ENCODE results near the gene TAS1R2. TPM values are rescaled to one million over a fixed set of nuclear protein-coding genes. Genes with fewer than 3 reads are reported as not detected.
"Not testable (repeated sequence)": the region's sequence is repeated elsewhere in the genome, so short reads cannot be mapped to it uniquely, and the experiment has no call there.

TAS1R2 gene
- total RNA-seq, 2 experiments from 2014 or later, result not detected

DNA sequence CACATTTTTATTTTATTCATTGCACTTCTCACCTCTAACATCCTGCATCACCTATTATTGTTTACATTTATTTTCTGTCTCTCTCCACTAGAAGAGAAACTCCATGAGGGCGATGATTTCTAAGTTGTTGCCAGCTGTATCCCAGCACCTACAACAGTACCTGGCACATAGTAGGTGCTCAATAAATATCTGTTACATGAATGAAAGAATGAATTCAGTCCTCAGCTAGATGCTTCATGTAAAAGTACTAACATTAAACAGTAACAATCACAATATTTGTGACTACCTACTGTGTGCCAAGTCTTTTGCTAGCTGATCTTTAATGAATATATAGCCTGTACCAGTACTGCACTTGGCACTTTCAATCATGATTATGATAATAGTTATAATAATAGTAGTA is 3.0 kb downstream of the TAS1R2 start:
- ChIA-PET CTCF (no interaction called here), POLR2A (no interaction called here)
- Mint-ChIP-seq H3K27ac (no peak overlapping the region), H3K36me3 (ENCODE audit: low read depth) (no peaks in the 10 kb centered on the region), H3K9me3 (no peaks in the 10 kb centered on the region), H3K4me3 (no peak overlapping the region), H3K27me3 (no peaks in the 10 kb centered on the region), H3K4me1 (no peaks in the 10 kb centered on the region)
- DNase-seq, result no peak

DNA sequence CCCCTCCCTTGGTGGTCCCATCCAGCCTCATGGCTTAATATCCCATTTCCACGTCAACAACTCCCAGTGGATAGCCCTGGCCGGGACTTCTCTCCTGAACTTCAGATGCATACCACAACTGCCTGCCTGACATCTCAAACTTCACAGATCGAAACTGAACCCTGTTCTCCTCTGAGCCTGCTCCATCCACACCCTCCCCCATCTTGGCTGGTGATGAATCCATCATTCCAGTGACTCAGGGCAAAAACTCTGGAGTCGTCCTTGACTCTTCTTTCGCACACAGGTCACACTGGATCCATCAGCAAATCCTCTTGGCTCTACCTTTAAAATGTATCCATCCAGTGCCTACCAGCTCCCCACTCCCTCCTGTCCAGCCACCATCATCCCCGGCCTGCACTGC is 3.9 kb downstream of the TAS1R2 start:
- no peak overlapping the region for H3K27ac Mint-ChIP-seq
- H3K9me3 Mint-ChIP-seq, result no peaks in the 10 kb centered on the region
- DNase-seq, result no peak
- no peaks in the 10 kb centered on the region for H3K36me3 Mint-ChIP-seq (ENCODE audit: low read depth)
- CTCF ChIA-PET, result no interaction called here
- no peaks in the 10 kb centered on the region for H3K27me3 Mint-ChIP-seq
- POLR2A ChIA-PET, result no interaction called here
- no peak overlapping the region for H3K4me3 Mint-ChIP-seq
- no peaks in the 10 kb centered on the region for H3K4me1 Mint-ChIP-seq

DNA sequence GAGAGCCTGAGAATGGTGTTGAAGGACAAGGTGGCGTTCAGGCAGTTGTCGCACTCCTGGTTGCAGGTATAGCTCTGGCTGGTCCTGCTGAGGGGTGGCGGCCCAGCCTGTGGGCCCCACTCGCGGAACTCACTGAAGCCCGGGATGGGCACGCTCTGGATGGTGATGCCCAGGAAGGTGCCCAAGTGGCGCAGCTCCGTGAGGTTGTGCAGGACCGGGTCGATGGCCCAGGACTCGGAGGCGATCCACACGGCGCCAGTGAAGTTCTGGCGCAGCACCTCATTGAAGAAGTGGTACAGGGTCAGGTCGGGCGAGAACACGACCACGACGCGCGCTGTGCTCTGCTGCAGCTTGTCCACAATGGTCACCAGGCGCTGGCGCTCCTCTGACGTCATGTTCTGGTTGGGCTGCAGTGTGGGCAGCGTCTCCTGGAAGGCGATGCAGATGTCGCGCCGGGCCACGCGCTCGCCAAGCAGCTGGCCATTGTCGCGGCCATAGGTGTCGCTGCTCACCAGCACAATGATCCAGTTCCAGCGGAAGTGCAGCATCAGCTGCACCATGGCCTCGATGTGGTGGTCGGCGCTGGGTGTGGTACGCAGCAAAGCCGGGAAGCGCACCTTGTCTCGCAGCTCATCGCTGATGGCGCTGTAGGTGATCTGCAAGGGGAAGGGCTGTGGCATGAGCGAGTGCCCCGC is 5.0 kb downstream of the TAS1R2 start:
- no peaks in the 10 kb centered on the region for H3K27me3 Mint-ChIP-seq
- ChIA-PET POLR2A (no interaction called here), CTCF (no interaction called here)
- H3K36me3 Mint-ChIP-seq (ENCODE audit: low read depth), result no peaks in the 10 kb centered on the region
- no peak for DNase-seq
- H3K4me3 Mint-ChIP-seq, result no peak overlapping the region
- H3K4me1 Mint-ChIP-seq, result no peaks in the 10 kb centered on the region
- no peaks in the 10 kb centered on the region for H3K9me3 Mint-ChIP-seq
- H3K27ac Mint-ChIP-seq, result no peak overlapping the region

DNA sequence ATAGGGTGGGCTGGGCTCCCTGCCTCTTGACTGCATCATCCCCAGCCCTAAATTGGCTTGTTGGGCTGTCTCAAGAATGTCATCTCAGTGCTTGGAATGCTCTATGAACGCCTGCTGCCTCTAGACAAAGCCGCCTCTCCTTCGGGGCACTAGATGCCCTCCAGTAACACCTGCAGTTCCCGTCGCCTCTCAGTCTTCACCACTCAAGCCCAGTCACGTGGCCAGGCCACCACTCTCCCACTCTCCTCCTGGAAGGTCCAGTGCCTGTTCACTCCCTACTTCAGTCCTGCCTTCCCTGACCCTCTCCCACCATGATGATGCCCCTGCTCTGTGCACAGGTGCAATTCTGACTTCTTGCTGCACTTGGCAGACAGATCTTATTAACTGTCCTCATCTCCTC is 7.0 kb downstream of the TAS1R2 start:
- ChIA-PET CTCF (no interaction called here), POLR2A (no interaction called here)
- Mint-ChIP-seq H3K36me3 (ENCODE audit: low read depth) (no peaks in the 10 kb centered on the region), H3K27ac (no peak overlapping the region), H3K4me3 (no peak overlapping the region), H3K4me1 (no peaks in the 10 kb centered on the region), H3K27me3 (no peaks in the 10 kb centered on the region), H3K9me3 (no peaks in the 10 kb centered on the region)
- no peak for DNase-seq

DNA sequence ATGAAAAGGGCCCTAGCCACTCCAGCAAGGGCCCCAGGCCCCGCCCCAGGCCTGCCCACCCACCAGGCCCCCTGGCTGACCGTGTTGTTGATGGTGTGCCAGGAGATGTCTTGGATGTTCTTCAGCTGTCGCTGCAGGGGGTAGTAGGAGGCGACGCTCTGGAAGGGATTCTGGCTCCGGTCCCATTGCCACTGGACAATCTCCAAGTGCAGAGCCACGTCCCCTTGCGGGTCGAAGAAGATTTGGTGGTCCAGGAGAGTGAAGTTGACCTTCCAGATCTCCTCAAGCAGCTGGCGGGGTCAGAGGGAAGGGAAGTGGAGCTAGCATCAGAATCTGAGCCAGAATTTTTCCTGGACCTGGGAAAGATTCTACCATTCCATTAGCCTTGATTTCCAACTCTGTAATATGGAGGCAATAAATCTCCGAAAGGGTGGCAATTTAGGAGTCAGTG is 10.2 kb downstream of the TAS1R2 start:
- Mint-ChIP-seq H3K36me3 (ENCODE audit: low read depth) (no peaks in the 10 kb centered on the region), H3K9me3 (no peaks in the 10 kb centered on the region), H3K4me3 (no peak overlapping the region), H3K27ac (no peak overlapping the region), H3K27me3 (peaks cover 2% of the 10 kb centered on the region), H3K4me1 (no peaks in the 10 kb centered on the region)
- DNase-seq, result no peak
- CTCF ChIA-PET, result no interaction called here
- POLR2A ChIA-PET, result no interaction called here

DNA sequence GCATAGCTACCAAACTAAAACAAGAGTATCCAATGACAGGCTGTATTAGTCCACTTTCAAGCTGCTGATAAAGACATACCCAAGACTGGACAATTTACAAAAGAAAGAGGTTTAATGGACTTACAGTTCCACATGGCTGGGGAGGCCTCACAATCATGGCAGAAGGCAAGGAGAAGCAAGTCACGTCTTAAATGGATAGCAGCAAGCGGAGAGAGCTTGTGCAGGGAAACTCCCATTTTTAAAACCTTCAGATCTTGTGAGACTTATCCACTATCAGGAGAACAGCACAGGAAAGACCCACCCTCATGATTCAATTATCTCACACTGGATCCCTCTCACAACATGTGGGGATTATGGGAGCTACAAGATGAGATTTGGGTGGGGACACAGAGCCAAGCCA is 11.7 kb downstream of the TAS1R2 start:
- CTCF ChIA-PET, result not testable (repeated sequence)

DNA sequence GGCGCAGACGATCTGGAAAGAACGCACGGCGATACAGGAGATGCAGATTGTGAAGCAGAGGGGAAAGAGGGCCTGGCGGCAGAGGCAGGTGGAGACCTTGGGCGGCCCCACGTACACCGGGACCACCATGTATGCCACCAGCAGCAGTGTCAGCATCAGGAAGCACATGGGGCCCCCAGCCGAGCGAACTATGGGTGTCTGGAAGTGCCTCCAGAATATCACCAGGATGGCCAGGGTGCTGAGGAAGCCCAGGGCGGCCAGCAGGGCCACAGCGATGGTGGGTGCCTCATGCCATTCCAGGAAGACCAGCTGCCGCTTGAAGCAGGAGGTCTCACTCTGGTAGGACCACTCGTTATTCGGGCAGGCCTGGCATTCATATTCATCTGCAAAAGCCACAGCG is 19.3 kb downstream of the TAS1R2 start:
- H3K4me1 Mint-ChIP-seq, result no peaks in the 10 kb centered on the region
- H3K9me3 Mint-ChIP-seq, result no peaks in the 10 kb centered on the region
- H3K4me3 Mint-ChIP-seq, result no peak overlapping the region
- CTCF ChIA-PET, result no interaction called here
- peaks cover 9% of the 10 kb centered on the region for H3K27me3 Mint-ChIP-seq
- no peak overlapping the region for H3K27ac Mint-ChIP-seq
- POLR2A ChIA-PET, result no interaction called here
- DNase-seq, result no peak
- no peaks in the 10 kb centered on the region for H3K36me3 Mint-ChIP-seq (ENCODE audit: low read depth)

More for the DNA sequence above, 11.7 kb downstream of the TAS1R2 start:
- DNase-seq; H3K36me3 Mint-ChIP-seq (ENCODE audit: low read depth); POLR2A ChIA-PET; H3K9me3 Mint-ChIP-seq; H3K4me3 Mint-ChIP-seq; H3K27me3 Mint-ChIP-seq; H3K4me1 Mint-ChIP-seq; H3K27ac Mint-ChIP-seq: not testable (repeated sequence)

DNA sequence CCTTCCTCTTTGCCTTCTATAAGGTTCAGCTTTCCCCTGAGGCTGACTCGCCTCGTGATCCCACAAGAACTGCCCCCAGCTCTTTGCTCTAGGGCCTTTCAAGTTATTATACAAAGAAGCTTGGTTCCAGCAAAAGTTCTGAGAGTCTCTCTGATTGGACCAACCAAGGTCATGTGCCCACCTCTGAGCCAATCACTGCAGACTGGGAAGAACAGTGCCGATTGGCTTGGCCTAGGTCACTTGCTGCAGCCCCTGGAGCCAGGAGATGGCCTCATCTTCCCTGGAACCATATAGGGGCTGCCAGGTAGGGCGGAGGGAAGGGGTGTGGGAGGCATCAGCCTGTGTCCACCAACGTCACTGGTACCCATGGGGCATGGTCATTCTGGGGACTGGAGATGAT is 22.8 kb downstream of the TAS1R2 start:
- Mint-ChIP-seq H3K27me3 (no peaks in the 10 kb centered on the region), H3K27ac (no peak overlapping the region), H3K4me1 (no peaks in the 10 kb centered on the region), H3K4me3 (no peak overlapping the region), H3K36me3 (ENCODE audit: low read depth) (no peaks in the 10 kb centered on the region), H3K9me3 (no peaks in the 10 kb centered on the region)
- no peak for DNase-seq
- CTCF ChIA-PET, result no interaction called here
- POLR2A ChIA-PET, result no interaction called here

DNA sequence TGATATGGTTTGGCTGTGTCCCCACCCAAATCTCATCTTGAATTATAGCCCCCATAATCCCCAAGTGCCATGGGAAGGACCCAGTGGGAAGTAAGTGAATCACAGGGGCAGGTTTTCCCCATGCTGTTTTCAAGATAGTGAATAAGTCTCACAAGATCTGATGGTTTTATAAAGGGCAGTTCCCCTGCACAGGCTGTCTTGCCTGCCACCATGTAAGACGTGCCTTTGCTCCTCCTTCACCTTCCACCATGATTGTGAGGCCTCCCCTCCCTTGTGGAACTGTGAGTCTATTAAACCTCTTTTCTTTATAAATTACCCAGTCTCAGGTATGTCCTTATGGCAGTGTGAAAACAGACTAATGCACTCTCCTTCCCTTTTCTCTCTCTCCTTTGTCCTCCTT is 27.1 kb downstream of the TAS1R2 start:
- H3K27me3 Mint-ChIP-seq; H3K9me3 Mint-ChIP-seq; H3K36me3 Mint-ChIP-seq (ENCODE audit: low read depth); H3K27ac Mint-ChIP-seq; POLR2A ChIA-PET; DNase-seq; H3K4me3 Mint-ChIP-seq; CTCF ChIA-PET; H3K4me1 Mint-ChIP-seq: not testable (repeated sequence)

DNA sequence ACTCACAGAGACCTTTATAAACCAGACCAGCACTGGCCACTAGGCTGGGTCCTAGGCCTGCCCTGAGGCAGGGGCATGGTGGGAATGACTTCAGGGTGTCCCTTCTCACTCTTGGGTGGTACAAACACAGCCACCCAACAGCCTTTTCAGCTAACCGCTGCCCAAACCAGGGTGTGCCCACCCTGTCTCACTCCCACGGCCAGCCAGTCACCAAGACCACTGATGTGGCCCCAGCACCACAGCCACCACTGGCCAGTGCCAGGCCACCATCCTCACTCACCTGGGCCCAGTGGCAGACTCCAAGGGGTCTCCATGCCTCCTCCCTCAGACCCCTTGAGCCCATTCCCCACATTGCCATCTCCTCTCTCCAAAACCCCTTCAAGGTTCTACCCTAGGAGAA is 27.8 kb downstream of the TAS1R2 start:
- CTCF ChIA-PET, result no interaction called here
- Mint-ChIP-seq H3K36me3 (ENCODE audit: low read depth) (no peaks in the 10 kb centered on the region), H3K4me1 (no peaks in the 10 kb centered on the region), H3K9me3 (peaks cover 6% of the 10 kb centered on the region), H3K27me3 (no peaks in the 10 kb centered on the region), H3K27ac (no peak overlapping the region), H3K4me3 (no peak overlapping the region)
- no peak for DNase-seq
- POLR2A ChIA-PET, result no interaction called here

DNA sequence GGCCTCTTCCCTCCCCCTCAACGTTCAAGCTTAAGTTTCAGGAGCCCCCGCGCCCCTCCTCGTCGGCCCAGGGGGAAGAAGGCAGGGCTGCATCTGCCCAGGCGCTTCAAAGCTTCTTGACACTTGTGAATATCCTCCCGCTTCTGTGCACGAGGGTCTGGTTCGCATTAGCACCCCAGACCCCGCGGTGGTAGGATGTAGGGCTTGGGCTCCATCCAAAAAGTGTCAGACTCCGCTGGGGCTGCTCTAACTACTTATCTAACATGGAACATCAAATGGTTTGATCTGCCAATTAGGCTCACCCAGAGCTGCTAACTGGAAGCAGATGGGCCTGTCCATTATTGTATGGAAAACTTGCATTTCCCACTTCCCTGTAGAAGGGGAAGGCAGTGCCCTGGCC is 28.9 kb downstream of the TAS1R2 start:
- ChIA-PET POLR2A (no interaction called here), CTCF (no interaction called here)
- H3K4me3 Mint-ChIP-seq, result no peak overlapping the region
- no peaks in the 10 kb centered on the region for H3K27me3 Mint-ChIP-seq
- H3K36me3 Mint-ChIP-seq (ENCODE audit: low read depth), result no peaks in the 10 kb centered on the region
- H3K9me3 Mint-ChIP-seq, result peaks cover 8% of the 10 kb centered on the region
- no peak for DNase-seq
- H3K4me1 Mint-ChIP-seq, result no peaks in the 10 kb centered on the region
- no peak overlapping the region for H3K27ac Mint-ChIP-seq

DNA sequence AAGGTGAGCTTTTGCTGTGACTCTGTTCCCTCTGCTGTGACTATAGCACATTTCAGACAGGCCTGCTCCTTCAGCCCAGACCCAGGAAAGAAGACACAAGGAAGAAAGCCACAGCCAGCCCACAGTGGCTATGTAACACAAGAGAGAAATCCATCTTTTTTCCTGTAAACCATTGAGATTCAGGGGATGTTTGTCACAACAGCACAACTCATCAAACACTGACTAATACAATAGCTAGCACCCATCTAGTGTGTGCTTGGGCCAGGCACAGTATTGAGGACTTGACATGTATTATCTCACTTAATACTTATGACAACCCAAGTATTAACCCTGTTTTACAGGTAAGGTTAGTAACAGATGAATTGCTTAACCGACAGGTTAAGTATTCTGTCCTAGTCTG is 29.8 kb downstream of the TAS1R2 start:
- Mint-ChIP-seq H3K4me1 (no peaks in the 10 kb centered on the region), H3K27me3 (no peaks in the 10 kb centered on the region), H3K36me3 (ENCODE audit: low read depth) (no peaks in the 10 kb centered on the region), H3K27ac (no peak overlapping the region), H3K9me3 (peaks cover 8% of the 10 kb centered on the region), H3K4me3 (no peak overlapping the region)
- ChIA-PET POLR2A (no interaction called here), CTCF (interaction anchor here (0.7 kb wide), 1 partner anchor 1388 kb away, joined by 3 read pairs; no protein-coding TSS in a partner anchor)
- DNase-seq, result no peak

DNA sequence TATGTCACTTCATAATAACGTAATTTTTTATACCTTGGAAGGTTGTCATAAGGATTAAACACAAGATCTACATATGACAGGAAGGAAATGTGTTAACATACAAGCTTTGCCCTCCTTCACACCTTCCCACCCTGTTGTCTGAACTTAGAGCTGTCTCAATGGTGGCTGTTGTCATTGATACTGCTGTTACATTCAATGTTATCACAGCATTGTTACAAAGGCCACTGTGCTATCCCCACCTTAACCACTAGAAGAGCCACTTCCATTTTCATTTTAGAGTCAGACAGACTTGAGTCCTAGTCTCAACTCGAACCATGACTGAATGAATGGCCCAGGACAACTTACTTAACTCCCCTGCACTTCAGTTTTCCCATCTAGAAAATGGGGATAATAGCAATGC is 31.2 kb downstream of the TAS1R2 start:
- CTCF ChIA-PET, result no interaction called here
- H3K36me3 Mint-ChIP-seq (ENCODE audit: low read depth), result no peaks in the 10 kb centered on the region

DNA sequence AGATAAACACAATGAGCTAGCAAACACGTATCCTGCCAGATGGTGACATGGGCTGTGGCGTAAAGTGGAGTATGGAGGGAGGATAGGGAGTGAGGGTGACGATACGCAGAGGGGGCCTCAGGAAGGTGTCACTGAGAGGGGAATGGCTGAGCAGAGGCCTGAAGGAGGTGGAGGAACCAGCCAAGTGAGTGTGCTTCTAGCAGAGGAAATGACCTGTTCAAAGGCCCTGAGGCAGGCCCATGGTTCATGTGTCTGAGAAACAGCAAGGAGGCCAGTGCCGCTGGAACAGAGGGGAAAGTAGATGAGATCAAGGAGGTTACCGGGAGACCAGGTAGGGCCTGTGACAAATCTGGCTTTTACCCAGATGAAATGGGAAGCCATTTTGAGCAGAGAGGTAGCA is 36.0 kb downstream of the TAS1R2 start:
- ChIA-PET CTCF (no interaction called here), POLR2A (no interaction called here)
- H3K9me3 Mint-ChIP-seq, result peaks cover 3% of the 10 kb centered on the region
- no peaks in the 10 kb centered on the region for H3K4me1 Mint-ChIP-seq
- no peaks in the 10 kb centered on the region for H3K36me3 Mint-ChIP-seq (ENCODE audit: low read depth)
- H3K4me3 Mint-ChIP-seq, result no peak overlapping the region
- peaks cover 10% of the 10 kb centered on the region for H3K27me3 Mint-ChIP-seq
- no peak for DNase-seq
- H3K27ac Mint-ChIP-seq, result no peak overlapping the region

More for the DNA sequence above, 31.2 kb downstream of the TAS1R2 start:
- Mint-ChIP-seq H3K9me3 (peaks cover 8% of the 10 kb centered on the region), H3K4me1 (no peaks in the 10 kb centered on the region), H3K4me3 (no peak overlapping the region), H3K27ac (no peak overlapping the region), H3K27me3 (no peaks in the 10 kb centered on the region)
- POLR2A ChIA-PET, result no interaction called here
- DNase-seq, result no peak
